Measurements from ENCODE around the gene TRPV6. TPM values are rescaled to one million over a fixed set of nuclear protein-coding genes. Genes with fewer than 3 reads are reported as not detected.

The TRPV6 gene
- total RNA-seq, 1 donor from 2014 or later: 6.2 TPM

DNA sequence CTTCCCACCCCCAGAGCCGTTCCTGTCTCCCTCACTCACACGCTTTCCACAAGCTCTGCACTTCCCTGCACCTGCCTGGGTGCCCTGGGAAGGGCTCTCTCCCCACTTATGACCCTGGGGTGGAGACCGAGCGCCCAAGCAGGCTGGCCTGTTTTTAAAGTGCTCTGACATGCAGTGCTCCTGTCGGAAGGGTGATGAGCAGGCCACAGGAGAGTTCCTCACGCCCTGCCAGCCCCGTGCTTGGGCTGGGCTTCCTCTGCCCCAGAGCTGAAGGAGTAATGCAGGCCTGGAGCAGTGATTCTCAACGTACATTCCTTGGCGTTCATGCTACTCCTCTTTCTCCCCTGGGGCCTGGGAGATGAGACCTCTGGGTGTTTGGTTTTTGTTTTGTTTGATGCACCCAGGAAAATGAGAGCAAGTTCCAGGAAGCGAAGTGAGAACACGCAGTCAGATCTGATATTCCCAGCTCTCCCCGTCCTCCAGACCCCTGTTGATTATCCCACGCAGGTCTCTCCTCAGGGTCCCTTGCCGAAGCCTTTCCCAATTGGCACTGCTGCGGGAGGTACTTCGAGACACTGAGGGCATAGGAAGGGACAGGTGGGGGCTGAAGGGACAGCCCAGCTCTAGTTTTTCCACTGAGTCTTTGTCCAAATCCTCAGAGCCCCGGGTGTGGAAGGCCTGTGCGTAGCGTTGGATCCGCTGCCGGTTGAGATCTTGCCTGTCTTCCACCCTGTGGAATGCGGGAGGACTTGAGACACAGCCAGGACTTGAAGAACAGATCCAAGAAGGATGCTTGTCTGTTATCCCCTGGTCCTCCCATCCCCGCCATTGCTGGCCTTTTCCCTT lies 14.1 kb downstream of the TRPV6 start:
- Mint-ChIP-seq H3K27ac (no peak overlapping the region), H3K4me3 (ENCODE audit: low read depth) (no peak overlapping the region), H3K9me3 (ENCODE audit: low read depth) (no peaks in the 10 kb centered on the region), H3K27me3 (peaks cover 6% of the 10 kb centered on the region), H3K4me1 (ENCODE audit: low read depth) (no peaks in the 10 kb centered on the region), H3K36me3 (ENCODE audit: insufficient read depth) (peaks cover 7% of the 10 kb centered on the region)
- no peak for TF ChIP-seq CTCF (IDR thresholded peaks at IDR 0.05; ENCODE audit: unreplicated experiment)
- DNase-seq (ENCODE audit: low spot score, unreplicated experiment): no peak

GRCh38 chr7:142870566-142871259 lies 14.8 kb downstream of the TRPV6 start:
- peaks cover 10% of the 10 kb centered on the region for H3K36me3 Mint-ChIP-seq (ENCODE audit: insufficient read depth)
- H3K27ac Mint-ChIP-seq: no peak overlapping the region
- H3K4me1 Mint-ChIP-seq (ENCODE audit: low read depth): no peaks in the 10 kb centered on the region
- H3K4me3 Mint-ChIP-seq (ENCODE audit: low read depth): no peak overlapping the region
- H3K27me3 Mint-ChIP-seq: peaks cover 3% of the 10 kb centered on the region
- H3K9me3 Mint-ChIP-seq (ENCODE audit: low read depth): no peaks in the 10 kb centered on the region
- TF ChIP-seq CTCF (IDR thresholded peaks at IDR 0.05; ENCODE audit: unreplicated experiment): no peak
- DNase-seq (ENCODE audit: low spot score, unreplicated experiment): no peak

GRCh38 chr7:142870147-142870559 lies 15.4 kb downstream of the TRPV6 start:
- no peak for TF ChIP-seq CTCF (IDR thresholded peaks at IDR 0.05; ENCODE audit: unreplicated experiment)
- Mint-ChIP-seq H3K4me1 (ENCODE audit: low read depth) (no peaks in the 10 kb centered on the region), H3K27ac (no peak overlapping the region), H3K9me3 (ENCODE audit: low read depth) (no peaks in the 10 kb centered on the region), H3K4me3 (ENCODE audit: low read depth) (no peak overlapping the region), H3K36me3 (ENCODE audit: insufficient read depth) (peaks cover 10% of the 10 kb centered on the region), H3K27me3 (peaks cover 2% of the 10 kb centered on the region)
- DNase-seq (ENCODE audit: low spot score, unreplicated experiment): no peak

DNA sequence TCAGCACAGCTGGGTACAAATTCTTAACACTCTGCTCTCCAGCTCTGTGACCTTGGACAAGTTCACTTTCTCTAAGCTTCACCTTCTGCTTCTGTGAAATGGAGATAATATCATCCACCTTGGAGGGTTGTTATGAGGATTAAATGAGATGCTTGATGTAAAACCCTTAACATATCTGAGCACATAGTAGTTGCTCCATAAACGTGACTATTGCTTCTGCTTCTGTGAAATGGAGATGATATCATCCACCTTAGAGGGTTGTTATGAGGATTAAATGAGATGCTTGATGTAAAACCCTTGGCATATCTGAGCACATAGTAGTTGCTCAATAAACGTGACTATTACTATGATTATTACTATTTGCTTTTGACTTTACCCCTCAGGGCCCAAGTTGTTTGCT lies 16.1 kb downstream of the TRPV6 start:
- Mint-ChIP-seq H3K4me3 (ENCODE audit: low read depth) (no peak overlapping the region), H3K36me3 (ENCODE audit: insufficient read depth) (peaks cover 10% of the 10 kb centered on the region), H3K27ac (no peak overlapping the region), H3K4me1 (ENCODE audit: low read depth) (no peaks in the 10 kb centered on the region), H3K27me3 (no peaks in the 10 kb centered on the region), H3K9me3 (ENCODE audit: low read depth) (no peaks in the 10 kb centered on the region)
- DNase-seq (ENCODE audit: low spot score, unreplicated experiment): no peak
- TF ChIP-seq CTCF (IDR thresholded peaks at IDR 0.05; ENCODE audit: unreplicated experiment): no peak

DNA sequence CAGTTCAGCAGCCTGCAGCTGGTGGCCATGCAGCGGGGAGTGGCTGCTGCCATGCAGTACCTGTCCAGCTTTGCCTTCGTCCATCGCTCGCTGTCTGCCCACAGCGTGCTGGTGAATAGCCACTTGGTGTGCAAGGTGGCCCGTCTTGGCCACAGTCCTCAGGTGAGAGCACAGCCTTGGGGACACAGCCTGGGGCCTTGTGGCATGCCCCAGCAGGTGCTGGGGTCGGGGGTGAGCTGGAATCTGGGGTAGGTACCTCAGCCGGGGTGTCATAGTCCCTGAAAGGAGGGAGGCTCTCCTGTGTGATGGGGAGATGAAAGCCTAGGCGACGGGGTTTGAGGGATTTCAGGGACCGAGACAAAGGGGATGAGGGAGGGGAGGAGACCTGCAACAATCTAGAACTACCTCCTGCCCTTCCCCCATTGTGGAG lies 16.5 kb downstream of the TRPV6 start:
- DNase-seq (ENCODE audit: low spot score, unreplicated experiment): no peak
- H3K4me3 Mint-ChIP-seq (ENCODE audit: low read depth): no peak overlapping the region
- peaks cover 10% of the 10 kb centered on the region for H3K36me3 Mint-ChIP-seq (ENCODE audit: insufficient read depth)
- no peak for TF ChIP-seq CTCF (IDR thresholded peaks at IDR 0.05; ENCODE audit: unreplicated experiment)
- no peak overlapping the region for H3K27ac Mint-ChIP-seq
- no peaks in the 10 kb centered on the region for H3K27me3 Mint-ChIP-seq
- no peaks in the 10 kb centered on the region for H3K9me3 Mint-ChIP-seq (ENCODE audit: low read depth)
- H3K4me1 Mint-ChIP-seq (ENCODE audit: low read depth): no peaks in the 10 kb centered on the region

Measured in progenitor cell of endocrine pancreas (in vitro differentiated cells).